ENCODE results near the gene CRIM1. TPM values are rescaled to one million over a fixed set of nuclear protein-coding genes. Genes with fewer than 3 reads are reported as not detected.
"Not testable (repeated sequence)": the region's sequence is repeated elsewhere in the genome, so short reads cannot be mapped to it uniquely, and the experiment has no call there.

The CRIM1 gene, protein sequence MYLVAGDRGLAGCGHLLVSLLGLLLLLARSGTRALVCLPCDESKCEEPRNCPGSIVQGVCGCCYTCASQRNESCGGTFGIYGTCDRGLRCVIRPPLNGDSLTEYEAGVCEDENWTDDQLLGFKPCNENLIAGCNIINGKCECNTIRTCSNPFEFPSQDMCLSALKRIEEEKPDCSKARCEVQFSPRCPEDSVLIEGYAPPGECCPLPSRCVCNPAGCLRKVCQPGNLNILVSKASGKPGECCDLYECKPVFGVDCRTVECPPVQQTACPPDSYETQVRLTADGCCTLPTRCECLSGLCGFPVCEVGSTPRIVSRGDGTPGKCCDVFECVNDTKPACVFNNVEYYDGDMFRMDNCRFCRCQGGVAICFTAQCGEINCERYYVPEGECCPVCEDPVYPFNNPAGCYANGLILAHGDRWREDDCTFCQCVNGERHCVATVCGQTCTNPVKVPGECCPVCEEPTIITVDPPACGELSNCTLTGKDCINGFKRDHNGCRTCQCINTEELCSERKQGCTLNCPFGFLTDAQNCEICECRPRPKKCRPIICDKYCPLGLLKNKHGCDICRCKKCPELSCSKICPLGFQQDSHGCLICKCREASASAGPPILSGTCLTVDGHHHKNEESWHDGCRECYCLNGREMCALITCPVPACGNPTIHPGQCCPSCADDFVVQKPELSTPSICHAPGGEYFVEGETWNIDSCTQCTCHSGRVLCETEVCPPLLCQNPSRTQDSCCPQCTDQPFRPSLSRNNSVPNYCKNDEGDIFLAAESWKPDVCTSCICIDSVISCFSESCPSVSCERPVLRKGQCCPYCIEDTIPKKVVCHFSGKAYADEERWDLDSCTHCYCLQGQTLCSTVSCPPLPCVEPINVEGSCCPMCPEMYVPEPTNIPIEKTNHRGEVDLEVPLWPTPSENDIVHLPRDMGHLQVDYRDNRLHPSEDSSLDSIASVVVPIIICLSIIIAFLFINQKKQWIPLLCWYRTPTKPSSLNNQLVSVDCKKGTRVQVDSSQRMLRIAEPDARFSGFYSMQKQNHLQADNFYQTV
- 10 to 100 TPM; 55.7 to 90.7 TPM for total RNA-seq

DNA sequence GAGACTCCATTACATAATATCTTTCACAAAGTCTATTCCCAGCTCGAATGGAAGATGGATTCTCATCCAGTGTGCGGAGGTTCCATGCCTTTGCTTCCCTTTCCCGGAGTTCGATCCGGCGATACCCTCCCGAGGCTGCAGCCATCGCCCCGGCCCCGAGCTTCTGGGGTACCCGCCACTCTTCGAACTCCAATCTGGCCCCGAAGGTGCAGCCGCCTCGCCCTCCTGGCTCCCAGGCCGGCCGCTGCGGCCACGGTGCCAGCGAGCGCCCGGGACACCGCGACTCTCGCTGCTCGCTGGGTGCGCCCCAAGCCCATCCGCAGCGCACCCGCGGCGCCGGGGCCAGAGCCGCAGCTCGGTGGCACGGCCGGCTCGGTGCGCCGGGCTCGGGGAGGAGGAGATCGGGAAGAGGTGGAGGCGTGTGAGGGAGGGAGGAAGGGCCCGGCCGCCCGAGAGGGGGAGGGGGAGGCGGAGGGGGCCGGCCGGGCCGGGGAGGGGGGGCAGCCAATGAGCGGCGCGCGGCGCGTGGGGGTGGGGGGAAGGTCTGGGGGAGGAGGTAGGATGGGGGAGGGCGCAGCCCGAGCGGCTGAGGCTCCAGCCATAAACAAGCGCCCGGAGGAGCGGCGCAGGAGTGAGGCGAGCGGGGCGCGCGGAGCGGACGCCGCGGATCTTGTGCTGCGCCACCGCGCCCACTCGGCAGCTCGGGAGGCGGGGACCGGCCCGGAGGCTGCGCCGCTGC lies at the start of gene CRIM1:
Gene CRIM1 (plus strand): TSS at position 628 of the 739 bp plus-strand sequence. CDS start 515 bp downstream, outside the sequence.
- Histone ChIP-seq H3K9me3 (no peaks in the 10 kb centered on the region), H3K4me1 (no peaks in the 10 kb centered on the region), H3K9ac (ENCODE audit: low read depth in 2 of 2, low read length in 2 of 2) (peak within 1 kb of the TSS; percentile 89 to 92), H3K27ac (peak within 1 kb of the TSS; percentile 88), H3K4me3 (peak within 1 kb of the TSS; percentile 82), H3K27me3 (no peaks in the 10 kb centered on the region), H3K36me3 (no peaks in the 10 kb centered on the region)
- TF ChIP-seq, protein P1, sequence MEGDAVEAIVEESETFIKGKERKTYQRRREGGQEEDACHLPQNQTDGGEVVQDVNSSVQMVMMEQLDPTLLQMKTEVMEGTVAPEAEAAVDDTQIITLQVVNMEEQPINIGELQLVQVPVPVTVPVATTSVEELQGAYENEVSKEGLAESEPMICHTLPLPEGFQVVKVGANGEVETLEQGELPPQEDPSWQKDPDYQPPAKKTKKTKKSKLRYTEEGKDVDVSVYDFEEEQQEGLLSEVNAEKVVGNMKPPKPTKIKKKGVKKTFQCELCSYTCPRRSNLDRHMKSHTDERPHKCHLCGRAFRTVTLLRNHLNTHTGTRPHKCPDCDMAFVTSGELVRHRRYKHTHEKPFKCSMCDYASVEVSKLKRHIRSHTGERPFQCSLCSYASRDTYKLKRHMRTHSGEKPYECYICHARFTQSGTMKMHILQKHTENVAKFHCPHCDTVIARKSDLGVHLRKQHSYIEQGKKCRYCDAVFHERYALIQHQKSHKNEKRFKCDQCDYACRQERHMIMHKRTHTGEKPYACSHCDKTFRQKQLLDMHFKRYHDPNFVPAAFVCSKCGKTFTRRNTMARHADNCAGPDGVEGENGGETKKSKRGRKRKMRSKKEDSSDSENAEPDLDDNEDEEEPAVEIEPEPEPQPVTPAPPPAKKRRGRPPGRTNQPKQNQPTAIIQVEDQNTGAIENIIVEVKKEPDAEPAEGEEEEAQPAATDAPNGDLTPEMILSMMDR (IDR thresholded peaks at IDR 0.05): no peak
- DNase-seq: peak; percentile 89
- intact Hi-C loops (cut with DNase I): loop anchor here (5.0 kb wide), 1 partner anchor 107 kb away; no protein-coding TSS in a partner anchor

DNA sequence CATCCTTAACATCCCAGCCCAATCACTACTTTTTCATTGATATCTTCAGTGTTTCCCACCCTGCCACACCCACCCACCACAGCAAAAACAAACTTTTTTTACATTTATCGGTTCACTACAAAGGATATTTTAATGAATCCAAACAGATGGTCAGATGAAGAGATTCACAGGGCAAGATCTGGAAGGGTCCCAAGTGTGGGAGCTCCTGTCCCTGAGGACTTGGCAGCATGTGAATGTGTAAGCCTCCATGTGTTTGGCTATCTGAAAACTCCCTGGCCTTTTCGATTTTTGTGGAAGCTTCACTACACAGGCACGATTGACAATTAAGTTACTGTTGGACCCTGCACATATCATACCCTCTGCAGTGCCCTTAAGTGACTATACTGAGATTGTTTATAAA lies 48.1 kb upstream of the CRIM1 start:
- no peaks in the 10 kb centered on the region for H3K36me3 ChIP-seq
- no peak overlapping the region for H3K27ac ChIP-seq
- no peak overlapping the region for H3K9ac ChIP-seq (ENCODE audit: low read depth in 2 of 2, low read length in 2 of 2)
- no peaks in the 10 kb centered on the region for H3K4me1 ChIP-seq
- intact Hi-C loops (cut with DNase I): no loop called here
- no peak for DNase-seq
- TF ChIP-seq, protein P1 (IDR thresholded peaks at IDR 0.05): no peak
- H3K9me3 ChIP-seq: no peaks in the 10 kb centered on the region
- no peaks in the 10 kb centered on the region for H3K27me3 ChIP-seq
- H3K4me3 ChIP-seq: no peak overlapping the region

DNA sequence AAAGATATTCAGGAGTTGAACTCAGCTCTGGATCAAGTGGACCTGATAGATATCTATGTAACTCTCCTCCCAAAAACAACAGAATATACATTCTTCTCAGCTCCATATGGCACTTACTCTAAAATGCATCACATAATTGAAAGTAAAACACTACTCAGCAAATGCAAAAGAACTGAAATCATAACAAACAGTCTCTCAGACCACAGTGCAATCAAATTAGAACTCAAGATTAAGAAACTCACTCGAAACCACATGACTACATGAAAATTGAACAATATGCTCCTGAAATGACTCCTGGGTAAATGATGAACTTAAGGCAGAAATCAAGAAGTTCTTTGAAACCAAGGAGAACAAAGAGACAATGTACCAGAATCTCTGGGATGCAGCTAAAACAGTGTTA lies 45.1 kb upstream of the CRIM1 start:
- H3K27me3 ChIP-seq; intact Hi-C loops (cut with DNase I); H3K27ac ChIP-seq; H3K4me3 ChIP-seq; H3K9me3 ChIP-seq; H3K9ac ChIP-seq (ENCODE audit: low read depth in 2 of 2, low read length in 2 of 2); H3K4me1 ChIP-seq; DNase-seq; H3K36me3 ChIP-seq: not testable (repeated sequence)

DNA sequence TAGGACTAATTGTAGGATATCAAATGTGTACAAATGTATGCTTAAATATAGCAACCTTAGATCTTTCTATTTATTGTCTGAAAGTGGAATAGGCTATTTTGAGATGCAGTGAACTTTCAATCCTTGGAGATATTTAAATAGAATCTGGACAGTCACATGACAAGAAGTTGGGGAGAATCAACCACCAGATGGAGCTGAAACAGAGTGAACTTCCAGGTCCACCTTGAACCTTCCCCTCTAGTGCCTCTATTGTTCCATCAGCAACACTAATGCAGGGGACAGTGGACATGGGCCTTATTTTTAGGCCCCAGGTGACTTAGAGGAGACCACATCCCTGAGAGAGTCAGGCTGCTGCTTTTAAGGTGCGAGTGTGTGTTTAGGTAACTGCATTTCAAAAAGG lies 37.0 kb upstream of the CRIM1 start:
- Histone ChIP-seq H3K4me1 (no peaks in the 10 kb centered on the region), H3K27me3 (no peaks in the 10 kb centered on the region), H3K27ac (no peak overlapping the region), H3K36me3 (no peaks in the 10 kb centered on the region), H3K9ac (ENCODE audit: low read depth in 2 of 2, low read length in 2 of 2) (no peak overlapping the region), H3K9me3 (no peaks in the 10 kb centered on the region), H3K4me3 (no peak overlapping the region)
- DNase-seq: no peak
- intact Hi-C loops (cut with DNase I): no loop called here
- TF ChIP-seq, protein P1 (IDR thresholded peaks at IDR 0.05): no peak

DNA sequence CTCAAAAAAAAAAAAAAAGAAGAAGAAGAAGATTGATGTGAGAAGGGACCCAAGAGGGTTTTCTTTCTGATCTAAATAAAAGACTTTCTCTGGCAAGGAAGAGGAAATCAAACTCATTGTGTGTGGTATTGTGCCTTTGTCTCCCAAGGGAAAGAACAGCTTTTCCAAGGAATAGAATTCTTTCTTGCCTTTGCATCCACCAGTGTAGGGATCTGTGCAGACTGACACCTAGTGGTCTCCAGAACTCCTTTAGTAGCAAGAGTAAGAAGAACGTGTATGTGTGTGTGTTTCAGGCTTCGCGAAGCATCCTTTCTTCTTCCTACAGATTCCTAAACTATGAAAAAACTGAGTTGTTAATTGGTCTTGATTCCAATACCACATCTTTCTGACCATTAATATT lies 33.5 kb upstream of the CRIM1 start:
- H3K4me3 ChIP-seq: no peak overlapping the region
- H3K36me3 ChIP-seq: no peaks in the 10 kb centered on the region
- H3K9ac ChIP-seq (ENCODE audit: low read depth in 2 of 2, low read length in 2 of 2): no peak overlapping the region
- no peaks in the 10 kb centered on the region for H3K4me1 ChIP-seq
- no peak for DNase-seq
- H3K27ac ChIP-seq: no peak overlapping the region
- intact Hi-C loops (cut with DNase I): loop anchor here (10.0 kb wide), 1 partner anchor 357 kb away; no protein-coding TSS in a partner anchor
- TF ChIP-seq, protein P1 (IDR thresholded peaks at IDR 0.05): peak; percentile 10
- no peaks in the 10 kb centered on the region for H3K9me3 ChIP-seq
- H3K27me3 ChIP-seq: no peaks in the 10 kb centered on the region
